Loucy (cell line): ENCODE results near the gene PALLD.

ENCODE experiments used
- EZH2phosphoT487 ChIP-seq: fragments of 200-600 bp; IDR thresholded peaks from 2 replicates; pipeline ENCODE4 v1.6.1; 2018; ENCODE audit warnings: antibody characterized with exemption, mild to moderate bottlenecking, moderate library complexity, borderline replicate concordance
- TF ChIP-seq, protein P1 (sequence below): fragments of 200-600 bp; sonication (generic); conservative IDR thresholded peaks from 2 replicates; pipeline ENCODE4 v1.5.1; 2014; ENCODE audit warnings: mild to moderate bottlenecking, antibody characterized with exemption, low read length

DNA sequence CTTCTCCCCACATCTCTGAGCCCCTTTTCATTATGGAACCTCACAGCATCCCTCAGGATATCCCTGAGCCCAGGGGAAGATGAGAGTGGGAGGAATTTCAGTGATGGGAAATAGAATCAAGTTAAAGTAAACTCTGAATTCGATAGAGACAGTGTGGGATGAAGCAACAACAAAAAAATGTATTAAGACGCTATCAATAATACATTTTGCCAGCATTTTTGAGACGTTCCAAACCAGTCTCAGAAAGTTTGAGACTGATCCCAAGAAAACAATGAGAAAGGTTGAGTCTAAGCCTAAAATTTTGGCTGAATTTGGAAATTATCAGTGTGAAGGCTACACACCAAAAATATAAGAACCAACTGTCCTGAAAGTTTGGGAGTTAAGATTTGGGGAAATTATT, 317.0 kb downstream of the PALLD start:
- TF ChIP-seq EZH2phosphoT487 = no peak
- TF ChIP-seq, protein P1, sequence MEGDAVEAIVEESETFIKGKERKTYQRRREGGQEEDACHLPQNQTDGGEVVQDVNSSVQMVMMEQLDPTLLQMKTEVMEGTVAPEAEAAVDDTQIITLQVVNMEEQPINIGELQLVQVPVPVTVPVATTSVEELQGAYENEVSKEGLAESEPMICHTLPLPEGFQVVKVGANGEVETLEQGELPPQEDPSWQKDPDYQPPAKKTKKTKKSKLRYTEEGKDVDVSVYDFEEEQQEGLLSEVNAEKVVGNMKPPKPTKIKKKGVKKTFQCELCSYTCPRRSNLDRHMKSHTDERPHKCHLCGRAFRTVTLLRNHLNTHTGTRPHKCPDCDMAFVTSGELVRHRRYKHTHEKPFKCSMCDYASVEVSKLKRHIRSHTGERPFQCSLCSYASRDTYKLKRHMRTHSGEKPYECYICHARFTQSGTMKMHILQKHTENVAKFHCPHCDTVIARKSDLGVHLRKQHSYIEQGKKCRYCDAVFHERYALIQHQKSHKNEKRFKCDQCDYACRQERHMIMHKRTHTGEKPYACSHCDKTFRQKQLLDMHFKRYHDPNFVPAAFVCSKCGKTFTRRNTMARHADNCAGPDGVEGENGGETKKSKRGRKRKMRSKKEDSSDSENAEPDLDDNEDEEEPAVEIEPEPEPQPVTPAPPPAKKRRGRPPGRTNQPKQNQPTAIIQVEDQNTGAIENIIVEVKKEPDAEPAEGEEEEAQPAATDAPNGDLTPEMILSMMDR = no peak
